ENCODE results near the gene LSMEM2. TPM values are rescaled to one million over a fixed set of nuclear protein-coding genes. Genes with fewer than 3 reads are reported as not detected.

The LSMEM2 gene
- total and polyA plus RNA-seq, 2 of the 8 experiments (the other 6 are each of a cell fraction or from before 2014, with no cell fraction given) = 0.58 to 0.68 TPM

- TF ChIP-seq SP4 (IDR thresholded peaks at IDR 0.05; ENCODE audit: low read length) = peak; percentile 76; the same call in 1 of the 2 replicates
- TF ChIP-seq POLR2A (IDR thresholded peaks at IDR 0.05; ENCODE audit: control extremely low read depth in 1 of 2, low read depth in 2 of 2, low read length in 2 of 2) = peak in 1 of 2 experiments; percentile 97; a peak in 2 of 3 replicates
- no peak for TF ChIP-seq CREB1 (IDR thresholded peaks at IDR 0.05)
- peak; percentile 82 for TF ChIP-seq TAF1 (IDR thresholded peaks at IDR 0.05; ENCODE audit: low read depth, low read length)
- TF ChIP-seq MAFK (IDR thresholded peaks at IDR 0.05; ENCODE audit: low read depth, low read length) = no peak
- no peak for TF ChIP-seq NRF1 (IDR thresholded peaks at IDR 0.05; ENCODE audit: low read depth, low read length)
- TF ChIP-seq CHD1 (IDR thresholded peaks at IDR 0.05; ENCODE audit: low read depth, low read length) = peak; percentile 94
- TF ChIP-seq ZNF274 (IDR thresholded peaks at IDR 0.05; ENCODE audit: borderline replicate concordance, extremely low read depth, low read length) = no peak
- TF ChIP-seq JUND (IDR thresholded peaks at IDR 0.05; ENCODE audit: low read length) = peak; percentile 96
Measured at GRCh38 chr3:50321336-50322114, 42.6 kb downstream of the LSMEM2 start (continued).
